Neutrophil (primary cell): ENCODE results near the gene SLC5A4.

Experiments used
- H3K27ac ChIP-seq: fragments of 200-600 bp; sonication (generic); 2 replicates; pipeline ENCODE4 v1.5.1; 2016; ENCODE audit warnings: mild to moderate bottlenecking, moderate library complexity
- H3K27me3 ChIP-seq: fragments of 200-600 bp; sonication (generic); 2 replicates; pipeline ENCODE4 v1.6.0; 2016; ENCODE audit warnings: mild to moderate bottlenecking
- H3K36me3 ChIP-seq: fragments of 200-600 bp; sonication (generic); 2 replicates; pipeline ENCODE4 v1.5.1; 2017
- H3K4me1 ChIP-seq, 2 experiments: fragments of 200-600 bp in 1 of 2; sonication (generic) in 1 of 2; 1 replicate in 1 of 2; 2 replicates in 1 of 2; pipeline versions ENCODE4 v1.5.1 to v1.6.1; 2013 to 2016; ENCODE audit warnings: low read depth in 1 of 2, low read length in 1 of 2, mild to moderate bottlenecking in 1 of 2, moderate library complexity in 1 of 2; ENCODE audit not compliant: control insufficient read depth in 1 of 2, insufficient read depth in 1 of 2
- H3K4me3 ChIP-seq, 2 experiments: fragments of 200-600 bp in 1 of 2; sonication (generic) in 1 of 2; 1 replicate in 1 of 2; 2 replicates in 1 of 2; pipeline ENCODE4 v1.5.1; 2013 to 2016; ENCODE audit warnings: low read depth in 1 of 2, low read length in 1 of 2, mild to moderate bottlenecking in 1 of 2, moderate library complexity in 1 of 2
- H3K9me3 ChIP-seq: fragments of 200-600 bp; sonication (generic); 2 replicates; pipeline ENCODE4 v1.5.1; 2016
- TF ChIP-seq, protein P1 (sequence below): fragments of 200-600 bp; sonication (generic); IDR thresholded peaks from 2 replicates; pipeline ENCODE4 v1.5.1; 2016; ENCODE audit warnings: antibody characterized with exemption

Gene SLC5A4

DNA sequence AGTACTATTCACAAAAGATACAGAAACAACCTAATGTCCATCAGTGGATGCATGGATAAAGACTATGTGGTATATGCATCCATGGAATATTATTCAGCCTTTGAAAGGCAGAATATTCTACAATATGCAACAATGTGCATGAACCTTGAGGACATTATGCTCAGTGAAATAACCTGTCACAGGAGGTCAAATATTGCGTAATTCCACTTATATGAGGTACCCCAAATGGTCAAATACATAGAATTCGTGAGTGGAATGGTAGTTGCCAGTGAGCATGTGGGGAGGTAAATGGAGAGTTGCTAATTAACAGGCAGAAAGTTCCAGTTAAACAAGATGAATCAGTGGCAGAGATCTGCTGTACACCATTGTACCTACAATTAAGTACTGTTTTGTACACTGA lies 3.6 kb upstream of the SLC5A4 start:
- Histone ChIP-seq H3K27me3 (peaks cover 35% of the 10 kb centered on the region), H3K27ac (no peak overlapping the region), H3K4me1 (no peaks in the 10 kb centered on the region), H3K4me3 (no peak overlapping the region), H3K9me3 (no peaks in the 10 kb centered on the region), H3K36me3 (no peaks in the 10 kb centered on the region)
- TF ChIP-seq, protein P1, sequence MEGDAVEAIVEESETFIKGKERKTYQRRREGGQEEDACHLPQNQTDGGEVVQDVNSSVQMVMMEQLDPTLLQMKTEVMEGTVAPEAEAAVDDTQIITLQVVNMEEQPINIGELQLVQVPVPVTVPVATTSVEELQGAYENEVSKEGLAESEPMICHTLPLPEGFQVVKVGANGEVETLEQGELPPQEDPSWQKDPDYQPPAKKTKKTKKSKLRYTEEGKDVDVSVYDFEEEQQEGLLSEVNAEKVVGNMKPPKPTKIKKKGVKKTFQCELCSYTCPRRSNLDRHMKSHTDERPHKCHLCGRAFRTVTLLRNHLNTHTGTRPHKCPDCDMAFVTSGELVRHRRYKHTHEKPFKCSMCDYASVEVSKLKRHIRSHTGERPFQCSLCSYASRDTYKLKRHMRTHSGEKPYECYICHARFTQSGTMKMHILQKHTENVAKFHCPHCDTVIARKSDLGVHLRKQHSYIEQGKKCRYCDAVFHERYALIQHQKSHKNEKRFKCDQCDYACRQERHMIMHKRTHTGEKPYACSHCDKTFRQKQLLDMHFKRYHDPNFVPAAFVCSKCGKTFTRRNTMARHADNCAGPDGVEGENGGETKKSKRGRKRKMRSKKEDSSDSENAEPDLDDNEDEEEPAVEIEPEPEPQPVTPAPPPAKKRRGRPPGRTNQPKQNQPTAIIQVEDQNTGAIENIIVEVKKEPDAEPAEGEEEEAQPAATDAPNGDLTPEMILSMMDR: no peak

DNA sequence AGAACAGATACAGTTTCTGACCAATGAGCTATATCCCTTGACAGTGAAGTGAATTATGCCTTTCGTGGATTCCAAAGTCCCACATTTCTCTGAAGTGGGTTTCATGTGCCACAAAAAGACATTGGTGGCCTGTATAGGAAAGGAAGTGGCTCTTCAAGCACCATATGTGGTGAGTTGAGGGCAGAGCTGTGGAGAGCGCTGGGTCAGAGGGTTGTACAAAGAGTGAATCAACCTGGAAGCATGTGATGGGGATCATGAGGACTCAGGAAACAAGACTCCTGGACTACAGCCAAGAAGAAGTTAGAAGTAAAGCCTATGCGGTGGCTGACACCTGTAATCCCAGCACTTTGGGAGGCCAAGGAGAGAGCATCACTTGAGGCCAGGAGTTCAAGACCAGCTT lies 579 bp upstream of the SLC5A4 start:
- no peak overlapping the region for H3K27ac ChIP-seq

GRCh38 chr22:32249231-32249630 lies 5.9 kb downstream of the SLC5A4 start:
- peaks cover 5% of the 10 kb centered on the region for H3K27me3 ChIP-seq
- no peaks in the 10 kb centered on the region for H3K9me3 ChIP-seq
- H3K4me3 ChIP-seq: no peak overlapping the region
- TF ChIP-seq, protein P1: no peak
- no peak overlapping the region for H3K27ac ChIP-seq
- no peaks in the 10 kb centered on the region for H3K4me1 ChIP-seq
- no peaks in the 10 kb centered on the region for H3K36me3 ChIP-seq

More for the DNA sequence above, 579 bp upstream of the SLC5A4 start:
- Histone ChIP-seq H3K9me3 (no peaks in the 10 kb centered on the region), H3K27me3 (peaks cover 35% of the 10 kb centered on the region), H3K36me3 (no peaks in the 10 kb centered on the region), H3K4me3 (no peak overlapping the region), H3K4me1 (no peaks in the 10 kb centered on the region)
- TF ChIP-seq, protein P1: no peak

- Histone ChIP-seq H3K9me3 (no peaks in the 10 kb centered on the region), H3K36me3 (no peaks in the 10 kb centered on the region), H3K4me1 (no peaks in the 10 kb centered on the region), H3K27ac (no peak overlapping the region), H3K27me3 (peaks cover 5% of the 10 kb centered on the region), H3K4me3 (no peak overlapping the region)
- TF ChIP-seq, protein P1: no peak
These were observed 6.9 kb downstream of the SLC5A4 start for GRCh38 chr22:32248276-32248675.

GRCh38 chr22:32246166-32246565 lies 9.0 kb downstream of the SLC5A4 start:
- no peaks in the 10 kb centered on the region for H3K9me3 ChIP-seq
- no peaks in the 10 kb centered on the region for H3K36me3 ChIP-seq
- H3K4me1 ChIP-seq: no peaks in the 10 kb centered on the region
- no peak overlapping the region for H3K4me3 ChIP-seq
- TF ChIP-seq, protein P1: no peak
- no peak overlapping the region for H3K27ac ChIP-seq
- H3K27me3 ChIP-seq: peaks cover 8% of the 10 kb centered on the region

- no peaks in the 10 kb centered on the region for H3K4me1 ChIP-seq
- H3K4me3 ChIP-seq: no peak overlapping the region
- no peak overlapping the region for H3K27ac ChIP-seq
- peaks cover 15% of the 10 kb centered on the region for H3K27me3 ChIP-seq
- H3K36me3 ChIP-seq: no peaks in the 10 kb centered on the region
- H3K9me3 ChIP-seq: no peaks in the 10 kb centered on the region
- TF ChIP-seq, protein P1: no peak
These were observed 10.1 kb downstream of the SLC5A4 start for GRCh38 chr22:32245042-32245441.
